IMR-90 (cell line): ENCODE measurements around the gene LGMN. TPM values are rescaled to one million over a fixed set of nuclear protein-coding genes. Genes with fewer than 3 reads are reported as not detected.

Source experiments
- ATAC-seq: fragments of 200-7000 bp; cut with Tn5 transposase; 2 replicates; pipeline ENCODE4 v1.9.1; 2020; ENCODE audit warnings: low read depth, mild to moderate bottlenecking, moderate library complexity
- BruUV-seq: library from RNA; stranded (reverse); fragments of 400-500 nt; replicated peaks from 2 replicates; lab custom pipeline; 2021; lab: Mats Ljungman, UMichigan
- CTCF ChIA-PET: fragments of 300-600 bp; formaldehyde crosslinking; extraction: SDS; loops from one replicate; lab custom pipeline; 2021; ENCODE audit warnings: antibody characterized with exemption; lab: Yijun Ruan, JAX
- POLR2A ChIA-PET: fragments of 300-600 bp; sonication (Branson Sonifier 250); formaldehyde crosslinking; loops from one replicate; lab custom pipeline; 2022; ENCODE audit warnings: antibody characterized with exemption; ENCODE audit not compliant: unreplicated experiment; lab: Charles Lee
- DNase-seq: peaks from one replicate; pipeline ENCODE4 v3.0.0; 2013
- H2AFZ ChIP-seq: replicated peaks from 2 replicates; pipeline ENCODE3; 2013; ENCODE audit warnings: low read length, mild to moderate bottlenecking; ENCODE audit not compliant: poor library complexity
- H2AK5ac ChIP-seq: 2 replicates; pipeline ENCODE4 v1.6.1; 2013; ENCODE audit warnings: low read depth, low read length, inconsistent platforms
- H2AK9ac ChIP-seq: replicated peaks from 2 replicates; pipeline ENCODE3; 2013; ENCODE audit warnings: mild to moderate bottlenecking, low read depth, low read length, moderate library complexity; ENCODE audit not compliant: poor library complexity
- H2BK120ac ChIP-seq: 2 replicates; pipeline ENCODE4 v1.6.1; 2013; ENCODE audit warnings: low read depth, low read length, inconsistent platforms
- H2BK15ac ChIP-seq: 3 replicates; pipeline ENCODE4 v1.6.1; 2013; ENCODE audit warnings: low read depth, low read length, inconsistent platforms
- H2BK20ac ChIP-seq: 2 replicates; pipeline ENCODE4 v1.6.1; 2013; ENCODE audit warnings: low read depth, mild to moderate bottlenecking, inconsistent platforms, low read length, moderate library complexity
- H2BK5ac ChIP-seq: 2 replicates; pipeline ENCODE4 v1.6.1; 2013; ENCODE audit warnings: mild to moderate bottlenecking, low read depth, low read length, inconsistent platforms; ENCODE audit not compliant: poor library complexity, severe bottlenecking
- H3K14ac ChIP-seq: replicated peaks from 2 replicates; pipeline ENCODE4 v1.6.1; 2013; ENCODE audit warnings: low read depth, low read length, inconsistent platforms
- H3K18ac ChIP-seq: 2 replicates; pipeline ENCODE4 v1.6.1; 2013; ENCODE audit warnings: low read depth, low read length, control low read depth
- H3K23ac ChIP-seq: 2 replicates; pipeline ENCODE4 v1.6.1; 2013; ENCODE audit warnings: low read depth, low read length, inconsistent platforms
- H3K27ac ChIP-seq: 2 replicates; pipeline ENCODE4 v1.5.1; 2013; ENCODE audit warnings: mild to moderate bottlenecking, control low read depth, low read length; ENCODE audit not compliant: insufficient read depth
- H3K27me3 ChIP-seq: 2 replicates; pipeline ENCODE4 v1.6.1; 2013; ENCODE audit warnings: low read length; ENCODE audit not compliant: control insufficient read depth, insufficient read depth
- H3K36me3 ChIP-seq: 2 replicates; pipeline ENCODE4 v1.6.1; 2013; ENCODE audit warnings: low read length, mixed read lengths; ENCODE audit not compliant: control insufficient read depth, insufficient read depth
- H3K4ac ChIP-seq: 2 replicates; pipeline ENCODE4 v1.6.1; 2013; ENCODE audit warnings: low read depth, low read length, inconsistent platforms
- H3K4me1 ChIP-seq: 2 replicates; pipeline ENCODE4 v1.6.1; 2013; ENCODE audit warnings: low read length, mixed read lengths; ENCODE audit not compliant: control insufficient read depth, insufficient read depth
- H3K4me2 ChIP-seq: 2 replicates; pipeline ENCODE4 v1.6.1; 2013; ENCODE audit warnings: low read depth, mild to moderate bottlenecking, control low read depth, low read length, moderate library complexity
- H3K4me3 ChIP-seq: 2 replicates; pipeline ENCODE4 v1.5.1; 2013; ENCODE audit warnings: low read depth, mild to moderate bottlenecking, control low read depth, low read length, moderate library complexity; ENCODE audit not compliant: insufficient read depth
- H3K56ac ChIP-seq: 2 replicates; pipeline ENCODE4 v1.6.1; 2013; ENCODE audit warnings: low read length, inconsistent platforms; ENCODE audit not compliant: insufficient read depth; ENCODE audit errors: extremely low read depth
- H3K79me1 ChIP-seq, 2 experiments: 2 replicates each; pipeline ENCODE4 v1.6.1; 2013; ENCODE audit warnings: low read length in 2 of 2, inconsistent platforms in 1 of 2, low read depth in 1 of 2
- H3K9ac ChIP-seq: 2 replicates; pipeline ENCODE4 v1.6.1; 2013; ENCODE audit warnings: low read depth, low read length, control low read depth
- H3K9me1 ChIP-seq: 2 replicates; pipeline ENCODE4 v1.6.1; 2013; ENCODE audit warnings: low read length, inconsistent platforms; ENCODE audit not compliant: insufficient read depth
- H3K9me3 ChIP-seq: 2 replicates; pipeline ENCODE4 v1.6.1; 2013; ENCODE audit warnings: low read length; ENCODE audit not compliant: control insufficient read depth, insufficient read depth
- H4K20me1 ChIP-seq: 2 replicates; pipeline ENCODE4 v1.6.1; 2013; ENCODE audit warnings: low read length, inconsistent platforms; ENCODE audit not compliant: insufficient read depth
- H4K5ac ChIP-seq: 2 replicates; pipeline ENCODE4 v1.6.1; 2013; ENCODE audit warnings: mild to moderate bottlenecking, low read depth, low read length, control low read depth
- H4K8ac ChIP-seq, 2 experiments: 2 replicates each; pipeline ENCODE4 v1.6.1; 2013; ENCODE audit warnings: low read depth in 2 of 2, low read length in 2 of 2, control low read depth in 1 of 2, inconsistent platforms in 1 of 2
- H4K91ac ChIP-seq: 2 replicates; pipeline ENCODE4 v1.6.1; 2013; ENCODE audit warnings: low read depth, low read length, inconsistent platforms; ENCODE audit not compliant: insufficient read depth
- BHLHE40 ChIP-seq: fragments of 150-350 bp; IDR thresholded peaks from 2 replicates; pipeline ENCODE4 v1.6.1; 2016; ENCODE audit warnings: mild to moderate bottlenecking, low read depth, low read length
- FOS ChIP-seq: fragments of 150-350 bp; IDR thresholded peaks from 2 replicates; pipeline ENCODE4 v1.6.1; 2016; ENCODE audit warnings: low read depth, low read length
- MAFK ChIP-seq: IDR thresholded peaks from 2 replicates; pipeline ENCODE4 v1.6.1; 2012; ENCODE audit warnings: low read depth, low read length, improper control_type of control experiment
- MAZ ChIP-seq: IDR thresholded peaks from 2 replicates; pipeline ENCODE4 v1.6.1; 2012; ENCODE audit warnings: low read depth, mild to moderate bottlenecking, low read length, improper control_type of control experiment, moderate library complexity, borderline replicate concordance
- RAD21 ChIP-seq: IDR thresholded peaks from 2 replicates; pipeline ENCODE4 v1.6.1; 2012; ENCODE audit warnings: low read length, improper control_type of control experiment
- RFX5 ChIP-seq: IDR thresholded peaks from 2 replicates; pipeline ENCODE4 v1.8.0; 2012; ENCODE audit warnings: low read depth, mild to moderate bottlenecking, low read length, moderate library complexity
- dilution Hi-C: fragments of 300-500 bp; cut with HindIII; formaldehyde crosslinking; loops from one replicate; pipeline ENCODE4 v1.14.3; 2018; ENCODE audit warnings: low sequenced_read_pairs; ENCODE audit not compliant: unreplicated experiment
- in situ Hi-C: fragments of 300-500 bp; cut with MboI; formaldehyde crosslinking; loops from 3 replicates; pipeline ENCODE4 v1.14.3; 2019; ENCODE audit warnings: low sequenced_read_pairs, inconsistent platforms, mixed read lengths
- intact Hi-C: fragments of 100-400 bp; cut with micrococcal nuclease; formaldehyde crosslinking; loops from 2 replicates; pipeline ENCODE4 v1.10.0; 2022
- polyA plus RNA-seq, 3 experiments: library from polyadenylated mRNA; depleted of rRNA; stranded (reverse); fragments of >200 nt; gene quantifications; 2 replicates each; pipeline ENCODE4 v1.2.3, GENCODE V29; 2012; ENCODE audit warnings: low replicate concordance in 1 of 3
- total RNA-seq: library from RNA; depleted of rRNA; stranded (reverse); fragments of >200 nt; gene quantifications from 2 replicates; pipeline ENCODE4 v1.2.3, GENCODE V29; 2012
- TF ChIP-seq, protein P1 (sequence below): fragments of 150-350 bp; IDR thresholded peaks from 2 replicates; pipeline ENCODE4 v1.6.1; 2016; ENCODE audit warnings: low read depth, mild to moderate bottlenecking, low read length, moderate library complexity, borderline replicate concordance
- TF ChIP-seq, protein P2 (sequence below): fragments of 150-350 bp; IDR thresholded peaks from 2 replicates; pipeline ENCODE4 v1.6.1; 2017; ENCODE audit warnings: mild to moderate bottlenecking, antibody characterized with exemption, low read length, low read depth

LGMN gene
- total and polyA plus RNA-seq, 2 of the 4 experiments (the other 2 are of a cell fraction), result 19.2 to 39.3 TPM

DNA sequence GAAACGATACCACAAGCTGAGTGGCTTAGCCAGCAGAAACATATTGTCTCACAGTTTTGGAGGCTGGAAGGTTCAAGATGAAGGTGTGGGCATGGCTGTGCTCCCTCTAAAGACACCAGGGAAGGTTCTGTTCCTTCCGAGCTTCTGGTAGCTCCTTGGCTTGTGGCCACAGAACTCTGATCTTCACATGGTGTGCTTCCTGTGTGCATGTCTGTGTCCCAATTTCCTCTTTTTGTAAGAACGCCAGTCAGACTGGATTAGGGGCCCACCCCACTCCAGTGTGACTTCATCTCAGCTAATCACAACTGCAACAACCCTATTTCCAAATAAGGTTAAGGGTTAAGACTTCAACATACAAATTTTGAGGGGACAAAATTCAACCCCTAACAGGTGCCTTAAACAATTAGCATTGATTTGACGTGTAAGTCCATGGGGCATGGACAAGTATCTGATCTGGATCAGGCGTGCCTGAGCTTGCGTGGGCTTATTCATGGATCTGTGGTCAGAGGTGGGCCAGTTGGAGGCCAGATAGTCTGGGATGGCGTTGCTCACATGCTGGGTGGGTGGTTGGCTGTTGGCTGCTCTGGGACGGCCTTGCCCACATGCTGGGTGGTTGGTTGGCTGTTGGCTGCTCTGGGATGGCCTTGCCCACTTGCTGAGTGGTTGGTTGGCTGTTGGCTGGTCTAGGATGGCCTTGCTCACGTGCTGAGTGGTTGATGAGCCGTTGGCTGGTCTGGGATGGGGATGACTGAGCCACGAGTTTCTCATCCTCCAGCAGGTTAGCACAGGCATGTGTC lies 88.5 kb downstream of the LGMN start (continued):
- TF ChIP-seq FOS, result no peak

DNA sequence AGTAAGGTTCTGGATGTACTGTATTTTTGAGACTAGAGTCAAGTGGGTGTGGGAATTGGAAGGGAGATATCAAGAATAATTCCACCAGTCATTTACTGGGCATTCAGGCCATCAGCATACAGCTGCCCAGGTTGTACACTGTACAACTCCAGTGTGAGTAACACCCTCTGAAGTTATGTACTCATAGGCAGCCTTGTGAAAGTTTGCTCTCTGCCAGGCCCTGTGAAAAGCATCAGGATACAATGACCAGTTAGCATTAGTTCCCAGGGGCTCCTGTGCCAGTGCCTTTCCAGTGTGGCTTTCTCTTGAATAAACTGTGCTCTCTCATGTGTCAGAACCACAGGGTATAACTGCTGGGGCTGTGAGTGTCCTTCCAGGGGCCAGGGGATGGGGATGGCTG lies 89.7 kb downstream of the LGMN start:
- no peaks in the 10 kb centered on the region for H3K27me3 ChIP-seq
- H3K4me2 ChIP-seq, result no peak overlapping the region
- DNase-seq, result no peak

More for the DNA sequence above, 89.7 kb downstream of the LGMN start:
- Histone ChIP-seq H2AK9ac (no peak overlapping the region), H3K14ac (no peak overlapping the region), H3K27ac (no peak overlapping the region), H2BK20ac (no peak overlapping the region), H3K4ac (no peak overlapping the region), H3K18ac (no peak overlapping the region), H3K79me1 (peaks cover 14 to 30% of the 10 kb centered on the region in 2 experiments; a peak in 3 of 4 replicates), H2BK5ac (no peak overlapping the region), H3K9me3 (no peaks in the 10 kb centered on the region), H3K4me1 (no peaks in the 10 kb centered on the region), H2BK15ac (no peak overlapping the region), H3K23ac (no peak overlapping the region), H4K5ac (no peak overlapping the region), H4K91ac (no peak overlapping the region), H3K56ac (no peak overlapping the region), H2BK120ac (no peak overlapping the region), H3K9me1 (peaks cover 25% of the 10 kb centered on the region), H3K4me3 (no peak overlapping the region), H3K9ac (no peak overlapping the region), H4K20me1 (no peaks in the 10 kb centered on the region), H4K8ac (no peak overlapping the region), H2AFZ (no peak overlapping the region), H3K36me3 (peaks cover 36% of the 10 kb centered on the region), H2AK5ac (no peak overlapping the region)
- in situ Hi-C loops (no loop called here), intact Hi-C loops (no loop called here), dilution Hi-C loops (no loop called here)
- TF ChIP-seq MAZ (no peak), BHLHE40 (no peak), RAD21 (no peak), MAFK (no peak), FOS (no peak), RFX5 (no peak)
- TF ChIP-seq, protein P1, sequence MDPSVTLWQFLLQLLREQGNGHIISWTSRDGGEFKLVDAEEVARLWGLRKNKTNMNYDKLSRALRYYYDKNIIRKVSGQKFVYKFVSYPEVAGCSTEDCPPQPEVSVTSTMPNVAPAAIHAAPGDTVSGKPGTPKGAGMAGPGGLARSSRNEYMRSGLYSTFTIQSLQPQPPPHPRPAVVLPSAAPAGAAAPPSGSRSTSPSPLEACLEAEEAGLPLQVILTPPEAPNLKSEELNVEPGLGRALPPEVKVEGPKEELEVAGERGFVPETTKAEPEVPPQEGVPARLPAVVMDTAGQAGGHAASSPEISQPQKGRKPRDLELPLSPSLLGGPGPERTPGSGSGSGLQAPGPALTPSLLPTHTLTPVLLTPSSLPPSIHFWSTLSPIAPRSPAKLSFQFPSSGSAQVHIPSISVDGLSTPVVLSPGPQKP, result no peak
- TF ChIP-seq, protein P2, sequence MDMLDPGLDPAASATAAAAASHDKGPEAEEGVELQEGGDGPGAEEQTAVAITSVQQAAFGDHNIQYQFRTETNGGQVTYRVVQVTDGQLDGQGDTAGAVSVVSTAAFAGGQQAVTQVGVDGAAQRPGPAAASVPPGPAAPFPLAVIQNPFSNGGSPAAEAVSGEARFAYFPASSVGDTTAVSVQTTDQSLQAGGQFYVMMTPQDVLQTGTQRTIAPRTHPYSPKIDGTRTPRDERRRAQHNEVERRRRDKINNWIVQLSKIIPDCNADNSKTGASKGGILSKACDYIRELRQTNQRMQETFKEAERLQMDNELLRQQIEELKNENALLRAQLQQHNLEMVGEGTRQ, result no peak
- BruUV-seq, result no TSS peak
- POLR2A ChIA-PET, result no interaction called here
- CTCF ChIA-PET, result no interaction called here
- no peak for ATAC-seq
